ENCODE data around the gene DCTN5. TPM values are rescaled to one million over a fixed set of nuclear protein-coding genes. Genes with fewer than 3 reads are reported as not detected.
A peak's percentile ranks its signal among the peaks of the same experiment; 100 is the strongest.
"Not testable (repeated sequence)": the region's sequence is repeated elsewhere in the genome, so short reads cannot be mapped to it uniquely, and the experiment has no call there.

DCTN5 gene
- 51.1 and 54.0 TPM in 2 replicates for total RNA-seq

GRCh38 chr16:23640931-23641765, at the start of gene DCTN5, which contains the start of gene PALB2:
TSS of gene DCTN5 (plus strand) at chr16:23641466. CDS start at chr16:23641543, 77 bp downstream.
TSS of gene PALB2 (minus strand) at chr16:23641310. CDS start at chr16:23641157, 153 bp downstream.
- DNase-seq (ENCODE audit: low read depth in 2 of 2) = peak; percentile 87 to 95

GRCh38 chr16:23594186-23594585, 47.1 kb upstream of the DCTN5 start:
- DNase-seq (ENCODE audit: low read depth in 2 of 2) = no peak

- DNase-seq (ENCODE audit: low read depth in 2 of 2) = peak in 1 of 2 donors; percentile 19
These were observed 45.9 kb upstream of the DCTN5 start for GRCh38 chr16:23595246-23595950.

- peak; percentile 75 to 91 for DNase-seq (ENCODE audit: low read depth in 2 of 2)
These were observed 45.1 kb upstream of the DCTN5 start, which contains the start of gene NDUFAB1 for GRCh38 chr16:23595951-23596720. TSS of gene NDUFAB1 (minus strand) at chr16:23596316. CDS start at chr16:23596290, 26 bp downstream.

GRCh38 chr16:23597003-23597756, 44.1 kb upstream of the DCTN5 start:
- peak; percentile 25 to 66 for DNase-seq (ENCODE audit: low read depth in 2 of 2)

GRCh38 chr16:23607726-23608125, 33.5 kb upstream of the DCTN5 start:
- peak in 1 of 2 donors; percentile 44 for DNase-seq (ENCODE audit: low read depth in 2 of 2)

GRCh38 chr16:23608194-23608593, 33.1 kb upstream of the DCTN5 start:
- peak; percentile 86 to 94 for DNase-seq (ENCODE audit: low read depth in 2 of 2)

GRCh38 chr16:23609929-23610328, 31.3 kb upstream of the DCTN5 start:
- no peak for DNase-seq (ENCODE audit: low read depth in 2 of 2)

GRCh38 chr16:23610905-23611304, 30.4 kb upstream of the DCTN5 start:
- not testable (repeated sequence) for DNase-seq (ENCODE audit: low read depth in 2 of 2)

- no peak for DNase-seq (ENCODE audit: low read depth in 2 of 2)
These were observed 29.3 kb upstream of the DCTN5 start for GRCh38 chr16:23611936-23612335.

- peak in 1 of 2 donors; percentile 25 for DNase-seq (ENCODE audit: low read depth in 2 of 2)
These were observed 25.5 kb upstream of the DCTN5 start for GRCh38 chr16:23615805-23616204.

- no peak for DNase-seq (ENCODE audit: low read depth in 2 of 2)
These were observed 17.2 kb upstream of the DCTN5 start for GRCh38 chr16:23624092-23624491.

- DNase-seq (ENCODE audit: low read depth in 2 of 2) = no peak
These were observed 11.8 kb upstream of the DCTN5 start for GRCh38 chr16:23629516-23629915.

- DNase-seq (ENCODE audit: low read depth in 2 of 2) = not testable (repeated sequence)
These were observed 9.4 kb upstream of the DCTN5 start for GRCh38 chr16:23631874-23632273.

GRCh38 chr16:23634461-23635036, 6.7 kb upstream of the DCTN5 start:
- no peak for DNase-seq (ENCODE audit: low read depth in 2 of 2)

- no peak for DNase-seq (ENCODE audit: low read depth in 2 of 2)
These were observed 5.3 kb upstream of the DCTN5 start for GRCh38 chr16:23635958-23636357.

- DNase-seq (ENCODE audit: low read depth in 2 of 2) = no peak
These were observed 693 bp upstream of the DCTN5 start for GRCh38 chr16:23640615-23640930.

GRCh38 chr16:23642246-23642774, 1.0 kb downstream of the DCTN5 start:
- peak in 1 of 2 donors; percentile 7 for DNase-seq (ENCODE audit: low read depth in 2 of 2)

GRCh38 chr16:23650674-23651416, 9.6 kb downstream of the DCTN5 start:
- DNase-seq (ENCODE audit: low read depth in 2 of 2) = peak; percentile 17 to 72

Measured in dermis microvascular lymphatic vessel endothelial cell (primary cell).